HepG2 (cell line): ENCODE data around the gene TLE2. TPM values are rescaled to one million over a fixed set of nuclear protein-coding genes. Genes with fewer than 3 reads are reported as not detected.
A peak's percentile ranks its signal among the peaks of the same experiment; 100 is the strongest.

Experiments
- ARNTL ChIP-seq: sonication (generic); formaldehyde crosslinking; IDR thresholded peaks from 2 replicates; pipeline ENCODE4 v1.4.0; 2020; ENCODE audit warnings: mild to moderate bottlenecking, missing genetic modification reagents
- CENPT ChIP-seq: sonication (generic); formaldehyde crosslinking; IDR thresholded peaks from 2 replicates; pipeline ENCODE4 v1.8.0; 2022; ENCODE audit warnings: low read depth, mild to moderate bottlenecking, moderate library complexity, missing genetic modification reagents
- HOXA3 ChIP-seq: sonication (generic); formaldehyde crosslinking; IDR thresholded peaks from 2 replicates; pipeline ENCODE4 v1.5.0; 2020; ENCODE audit warnings: missing genetic modification reagents
- IRX3 ChIP-seq: sonication (generic); formaldehyde crosslinking; IDR thresholded peaks from 2 replicates; pipeline ENCODE4 v1.8.1; 2023; ENCODE audit warnings: mild to moderate bottlenecking, low read depth, missing genetic modification reagents, borderline replicate concordance
- JUN ChIP-seq: sonication (generic); formaldehyde crosslinking; IDR thresholded peaks from 2 replicates; pipeline ENCODE4 v1.4.0; 2020; ENCODE audit warnings: mild to moderate bottlenecking, missing genetic modification reagents
- KLF6 ChIP-seq: IDR thresholded peaks from 2 replicates; pipeline ENCODE4 v1.8.0; 2016; ENCODE audit warnings: missing biosample characterization, missing genetic modification reagents
- NBN ChIP-seq: fragments of 450-650 bp; conservative IDR thresholded peaks from 2 replicates; pipeline ENCODE4 v1.6.1; 2017
- NFYB ChIP-seq: sonication (generic); formaldehyde crosslinking; IDR thresholded peaks from 2 replicates; pipeline ENCODE4 v1.4.0; 2020; ENCODE audit warnings: missing genetic modification reagents
- SP2 ChIP-seq: sonication (generic); formaldehyde crosslinking; IDR thresholded peaks from 2 replicates; pipeline ENCODE4 v1.5.1; 2020; ENCODE audit warnings: mild to moderate bottlenecking, missing genetic modification reagents
- SRSF4 ChIP-seq: fragments of 200-400 bp; formaldehyde crosslinking; IDR thresholded peaks from one replicate; pipeline ENCODE4 v1.6.1; 2018; ENCODE audit warnings: mild to moderate bottlenecking, low read depth, low read length, moderate library complexity; ENCODE audit not compliant: poor library complexity, severe bottlenecking
- SRSF9 ChIP-seq: fragments of 200-400 bp; formaldehyde crosslinking; IDR thresholded peaks from 2 replicates; pipeline ENCODE4 v1.6.1; 2018; ENCODE audit warnings: borderline replicate concordance, mild to moderate bottlenecking, low read depth, low read length; ENCODE audit not compliant: insufficient read depth, poor library complexity, severe bottlenecking
- TEAD2 ChIP-seq: sonication (generic); formaldehyde crosslinking; IDR thresholded peaks from 2 replicates; pipeline ENCODE4 v1.9.0; 2021; ENCODE audit warnings: missing genetic modification reagents
- ZNF296 ChIP-seq: sonication (generic); formaldehyde crosslinking; conservative IDR thresholded peaks from 2 replicates; pipeline ENCODE4 v1.5.0; 2020; ENCODE audit warnings: mild to moderate bottlenecking, missing genetic modification reagents
- ZNF33A ChIP-seq: sonication (generic); formaldehyde crosslinking; IDR thresholded peaks from 2 replicates; pipeline ENCODE4 v1.5.1; 2020; ENCODE audit warnings: missing genetic modification reagents, mild to moderate bottlenecking, moderate library complexity, borderline replicate concordance
- ZNF776 ChIP-seq: sonication (generic); formaldehyde crosslinking; IDR thresholded peaks from 2 replicates; pipeline ENCODE4 v1.4.0; 2020; ENCODE audit warnings: mild to moderate bottlenecking, missing genetic modification reagents
- ZSCAN12 ChIP-seq: sonication (generic); formaldehyde crosslinking; IDR thresholded peaks from 2 replicates; pipeline ENCODE4 v1.9.0; 2021; ENCODE audit warnings: mild to moderate bottlenecking, missing genetic modification reagents
- ZSCAN25 ChIP-seq: sonication (generic); formaldehyde crosslinking; IDR thresholded peaks from 2 replicates; pipeline ENCODE4 v1.8.0; 2022; ENCODE audit warnings: mild to moderate bottlenecking, missing genetic modification reagents
- polyA plus RNA-seq, 8 experiments: library from polyadenylated mRNA; depleted of rRNA in 3 of 8; stranded (reverse) in 7 of 8; unstranded in 1 of 8; fragments of >200 nt; fragmentation: Illumina TruSeq in 4 of 8; extraction: Trizol in 4 of 8; gene quantifications; 2 replicates each; pipeline versions ENCODE4 v1.2.1 to v1.2.3, GENCODE V29; 2011 to 2016; ENCODE audit warnings: low read depth in 4 of 8, missing spikeins in 1 of 8, mixed read lengths in 1 of 8; ENCODE audit not compliant: insufficient read depth in 1 of 8
- total RNA-seq, 5 experiments: library from RNA; depleted of rRNA; stranded (reverse); fragments of >200 nt; fragmentation: Illumina TruSeq; extraction: Trizol; gene quantifications; 2 replicates each; pipeline ENCODE4 v1.2.3, GENCODE V29; 2016; ENCODE audit warnings: low read depth in 1 of 5
- TF ChIP-seq, protein P1 (sequence below): sonication (generic); formaldehyde crosslinking; IDR thresholded peaks from 2 replicates; pipeline ENCODE4 v1.4.0; 2020; ENCODE audit warnings: mild to moderate bottlenecking, low read depth, missing genetic modification reagents
- TF ChIP-seq, protein P2 (sequence below): sonication (generic); formaldehyde crosslinking; IDR thresholded peaks from 2 replicates; pipeline ENCODE4 v1.4.0; 2020; ENCODE audit warnings: mild to moderate bottlenecking, missing genetic modification reagents
- TF ChIP-seq, protein P3 (sequence below): sonication (generic); formaldehyde crosslinking; IDR thresholded peaks from 2 replicates; pipeline ENCODE4 v1.4.0; 2020; ENCODE audit warnings: mild to moderate bottlenecking, missing genetic modification reagents

The TLE2 gene
- total and polyA plus RNA-seq, 2 of the 13 experiments (the other 11 are each of a cell fraction or from before 2014, with no cell fraction given), result 0.07 to 0.81 TPM

- TF ChIP-seq, protein P1, sequence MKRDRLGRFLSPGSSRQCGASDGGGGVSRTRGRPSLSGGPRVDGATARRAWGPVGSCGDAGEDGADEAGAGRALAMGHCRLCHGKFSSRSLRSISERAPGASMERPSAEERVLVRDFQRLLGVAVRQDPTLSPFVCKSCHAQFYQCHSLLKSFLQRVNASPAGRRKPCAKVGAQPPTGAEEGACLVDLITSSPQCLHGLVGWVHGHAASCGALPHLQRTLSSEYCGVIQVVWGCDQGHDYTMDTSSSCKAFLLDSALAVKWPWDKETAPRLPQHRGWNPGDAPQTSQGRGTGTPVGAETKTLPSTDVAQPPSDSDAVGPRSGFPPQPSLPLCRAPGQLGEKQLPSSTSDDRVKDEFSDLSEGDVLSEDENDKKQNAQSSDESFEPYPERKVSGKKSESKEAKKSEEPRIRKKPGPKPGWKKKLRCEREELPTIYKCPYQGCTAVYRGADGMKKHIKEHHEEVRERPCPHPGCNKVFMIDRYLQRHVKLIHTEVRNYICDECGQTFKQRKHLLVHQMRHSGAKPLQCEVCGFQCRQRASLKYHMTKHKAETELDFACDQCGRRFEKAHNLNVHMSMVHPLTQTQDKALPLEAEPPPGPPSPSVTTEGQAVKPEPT (CRISPR knock-in tag), result no peak
- TF ChIP-seq ZSCAN25 (CRISPR knock-in tag), result no peak
- peak; percentile 58; the same call in 1 of the 2 replicates for TF ChIP-seq HOXA3 (CRISPR knock-in tag)
- TF ChIP-seq ZNF296 (CRISPR knock-in tag), result no peak
- no peak for TF ChIP-seq NBN
- no peak for TF ChIP-seq ZNF33A (CRISPR knock-in tag)
- no peak for TF ChIP-seq SRSF9
- TF ChIP-seq ZNF776 (CRISPR knock-in tag), result no peak
- TF ChIP-seq TEAD2 (CRISPR knock-in tag), result no peak
- TF ChIP-seq ZSCAN12 (CRISPR knock-in tag), result no peak
- TF ChIP-seq, protein P2, sequence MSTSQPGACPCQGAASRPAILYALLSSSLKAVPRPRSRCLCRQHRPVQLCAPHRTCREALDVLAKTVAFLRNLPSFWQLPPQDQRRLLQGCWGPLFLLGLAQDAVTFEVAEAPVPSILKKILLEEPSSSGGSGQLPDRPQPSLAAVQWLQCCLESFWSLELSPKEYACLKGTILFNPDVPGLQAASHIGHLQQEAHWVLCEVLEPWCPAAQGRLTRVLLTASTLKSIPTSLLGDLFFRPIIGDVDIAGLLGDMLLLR, result no peak
- no peak for TF ChIP-seq KLF6 (CRISPR knock-in tag)
- no peak for TF ChIP-seq ARNTL (CRISPR knock-in tag)
- TF ChIP-seq, protein P3, sequence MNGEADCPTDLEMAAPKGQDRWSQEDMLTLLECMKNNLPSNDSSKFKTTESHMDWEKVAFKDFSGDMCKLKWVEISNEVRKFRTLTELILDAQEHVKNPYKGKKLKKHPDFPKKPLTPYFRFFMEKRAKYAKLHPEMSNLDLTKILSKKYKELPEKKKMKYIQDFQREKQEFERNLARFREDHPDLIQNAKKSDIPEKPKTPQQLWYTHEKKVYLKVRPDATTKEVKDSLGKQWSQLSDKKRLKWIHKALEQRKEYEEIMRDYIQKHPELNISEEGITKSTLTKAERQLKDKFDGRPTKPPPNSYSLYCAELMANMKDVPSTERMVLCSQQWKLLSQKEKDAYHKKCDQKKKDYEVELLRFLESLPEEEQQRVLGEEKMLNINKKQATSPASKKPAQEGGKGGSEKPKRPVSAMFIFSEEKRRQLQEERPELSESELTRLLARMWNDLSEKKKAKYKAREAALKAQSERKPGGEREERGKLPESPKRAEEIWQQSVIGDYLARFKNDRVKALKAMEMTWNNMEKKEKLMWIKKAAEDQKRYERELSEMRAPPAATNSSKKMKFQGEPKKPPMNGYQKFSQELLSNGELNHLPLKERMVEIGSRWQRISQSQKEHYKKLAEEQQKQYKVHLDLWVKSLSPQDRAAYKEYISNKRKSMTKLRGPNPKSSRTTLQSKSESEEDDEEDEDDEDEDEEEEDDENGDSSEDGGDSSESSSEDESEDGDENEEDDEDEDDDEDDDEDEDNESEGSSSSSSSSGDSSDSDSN, result no peak
- no peak for TF ChIP-seq SRSF4
- TF ChIP-seq JUN, result no peak
- no peak for TF ChIP-seq NFYB (CRISPR knock-in tag)
- TF ChIP-seq SP2 (CRISPR knock-in tag), result no peak
- TF ChIP-seq CENPT (CRISPR knock-in tag), result no peak
- TF ChIP-seq IRX3 (CRISPR knock-in tag), result no peak
Measured at GRCh38 chr19:3075605-3076431, 46.7 kb upstream of the TLE2 start (continued).
